ENCODE results near the gene PDE4D. TPM values are rescaled to one million over a fixed set of nuclear protein-coding genes. Genes with fewer than 3 reads are reported as not detected.
"Not testable (repeated sequence)": the region's sequence is repeated elsewhere in the genome, so short reads cannot be mapped to it uniquely, and the experiment has no call there.

The PDE4D gene
- total RNA-seq, 1 donor from 2014 or later, result 85.8 TPM

DNA sequence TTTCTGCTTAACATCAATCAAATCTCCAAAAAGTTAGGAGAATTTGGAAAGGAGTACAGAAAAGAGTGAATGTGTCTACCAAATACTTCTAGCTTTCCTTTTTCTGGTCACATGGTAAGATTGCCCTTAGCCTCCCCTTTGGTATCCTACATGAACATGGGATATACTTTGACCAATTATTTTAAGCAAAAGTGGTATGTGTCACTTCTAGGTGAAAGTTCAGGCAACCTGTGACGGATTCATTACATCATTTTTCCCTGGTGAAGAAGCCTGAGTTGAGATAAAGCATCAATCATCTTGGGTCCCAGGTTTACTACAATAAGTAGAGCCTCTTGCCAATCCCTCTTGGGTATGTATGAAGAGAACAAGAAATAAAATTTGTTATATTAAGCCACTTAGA lies 419.2 kb downstream of the PDE4D start:
- H3K4me1 ChIP-seq, result no peaks in the 10 kb centered on the region
- TF ChIP-seq, protein P1, sequence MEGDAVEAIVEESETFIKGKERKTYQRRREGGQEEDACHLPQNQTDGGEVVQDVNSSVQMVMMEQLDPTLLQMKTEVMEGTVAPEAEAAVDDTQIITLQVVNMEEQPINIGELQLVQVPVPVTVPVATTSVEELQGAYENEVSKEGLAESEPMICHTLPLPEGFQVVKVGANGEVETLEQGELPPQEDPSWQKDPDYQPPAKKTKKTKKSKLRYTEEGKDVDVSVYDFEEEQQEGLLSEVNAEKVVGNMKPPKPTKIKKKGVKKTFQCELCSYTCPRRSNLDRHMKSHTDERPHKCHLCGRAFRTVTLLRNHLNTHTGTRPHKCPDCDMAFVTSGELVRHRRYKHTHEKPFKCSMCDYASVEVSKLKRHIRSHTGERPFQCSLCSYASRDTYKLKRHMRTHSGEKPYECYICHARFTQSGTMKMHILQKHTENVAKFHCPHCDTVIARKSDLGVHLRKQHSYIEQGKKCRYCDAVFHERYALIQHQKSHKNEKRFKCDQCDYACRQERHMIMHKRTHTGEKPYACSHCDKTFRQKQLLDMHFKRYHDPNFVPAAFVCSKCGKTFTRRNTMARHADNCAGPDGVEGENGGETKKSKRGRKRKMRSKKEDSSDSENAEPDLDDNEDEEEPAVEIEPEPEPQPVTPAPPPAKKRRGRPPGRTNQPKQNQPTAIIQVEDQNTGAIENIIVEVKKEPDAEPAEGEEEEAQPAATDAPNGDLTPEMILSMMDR (IDR thresholded peaks at IDR 0.05), result no peak
- H3K4me3 ChIP-seq, result no peak overlapping the region
- intact Hi-C loops (cut with DNase I), result no loop called here
- no peaks in the 10 kb centered on the region for H3K36me3 ChIP-seq
- ATAC-seq (no peak), DNase-seq (no peak)
- H3K9me3 ChIP-seq, result no peaks in the 10 kb centered on the region
- H3K27ac ChIP-seq, result no peak overlapping the region
- no peaks in the 10 kb centered on the region for H3K27me3 ChIP-seq

DNA sequence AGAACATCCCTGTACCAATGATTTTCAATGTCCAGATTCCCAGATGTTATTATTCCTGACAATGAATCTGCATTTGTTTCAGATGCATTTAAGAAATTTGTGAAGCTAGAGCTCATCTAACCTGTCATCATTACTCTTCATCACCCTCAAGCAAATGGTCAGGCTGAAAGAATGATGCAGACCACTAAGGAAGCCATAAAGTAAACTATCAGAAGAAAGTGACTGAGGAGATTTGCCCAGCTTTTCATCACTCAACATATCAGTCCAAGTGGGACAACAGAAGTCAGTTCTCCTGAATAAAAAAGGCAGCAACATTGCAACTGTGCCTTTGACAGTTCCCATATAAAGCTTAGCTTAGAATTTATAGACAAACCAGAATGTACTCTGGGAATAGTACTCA lies 419.9 kb downstream of the PDE4D start:
- Histone ChIP-seq H3K4me1 (no peaks in the 10 kb centered on the region), H3K27me3 (no peaks in the 10 kb centered on the region), H3K4me3 (no peak overlapping the region), H3K36me3 (no peaks in the 10 kb centered on the region), H3K9me3 (no peaks in the 10 kb centered on the region), H3K27ac (no peak overlapping the region)
- DNase-seq (no peak), ATAC-seq (no peak)
- TF ChIP-seq, protein P1 (IDR thresholded peaks at IDR 0.05), result no peak
- intact Hi-C loops (cut with DNase I), result no loop called here

DNA sequence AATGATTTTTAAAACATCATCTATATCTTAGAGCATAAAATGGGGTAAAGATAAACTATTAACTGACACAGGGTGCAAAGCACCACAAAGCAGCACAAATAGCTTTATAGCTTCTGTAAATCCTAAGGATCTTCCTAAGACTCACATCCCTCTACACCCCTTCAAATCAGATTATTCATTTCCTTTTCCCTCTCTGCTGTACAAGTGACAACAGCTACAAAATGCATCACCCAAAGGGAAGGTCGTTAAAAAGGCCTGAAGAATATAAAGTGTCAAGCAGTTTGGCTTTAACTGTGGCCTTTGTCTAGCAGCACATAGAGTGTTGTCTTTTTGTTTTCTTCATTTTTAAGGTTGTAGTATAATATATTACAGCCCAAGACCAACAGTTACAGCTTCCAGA lies 422.1 kb downstream of the PDE4D start:
- Histone ChIP-seq H3K4me3 (no peak overlapping the region), H3K27ac (no peak overlapping the region), H3K9me3 (no peaks in the 10 kb centered on the region), H3K27me3 (no peaks in the 10 kb centered on the region), H3K36me3 (no peaks in the 10 kb centered on the region), H3K4me1 (no peaks in the 10 kb centered on the region)
- ATAC-seq (no peak), DNase-seq (no peak)
- TF ChIP-seq, protein P1 (IDR thresholded peaks at IDR 0.05), result no peak
- intact Hi-C loops (cut with DNase I), result no loop called here

- TF ChIP-seq, protein P1 (IDR thresholded peaks at IDR 0.05), result no peak
- Histone ChIP-seq H3K9me3 (no peaks in the 10 kb centered on the region), H3K36me3 (no peaks in the 10 kb centered on the region), H3K27me3 (no peaks in the 10 kb centered on the region), H3K27ac (no peak overlapping the region), H3K4me1 (no peaks in the 10 kb centered on the region), H3K4me3 (no peak overlapping the region)
- no peak for DNase-seq
- intact Hi-C loops (cut with DNase I), result no loop called here
- no peak for ATAC-seq
Observed at GRCh38 chr5:59467969-59468368, 425.6 kb downstream of the PDE4D start.

- no peak for ATAC-seq
- no peak overlapping the region for H3K27ac ChIP-seq
- TF ChIP-seq, protein P1 (IDR thresholded peaks at IDR 0.05), result no peak
Observed at GRCh38 chr5:59466271-59466670, 427.3 kb downstream of the PDE4D start.

GRCh38 chr5:59464969-59465368 lies 428.6 kb downstream of the PDE4D start:
- intact Hi-C loops (cut with DNase I), result no loop called here
- Histone ChIP-seq H3K36me3 (no peaks in the 10 kb centered on the region), H3K27me3 (no peaks in the 10 kb centered on the region), H3K4me1 (no peaks in the 10 kb centered on the region), H3K27ac (no peak overlapping the region), H3K4me3 (no peak overlapping the region), H3K9me3 (no peaks in the 10 kb centered on the region)
- DNase-seq (no peak), ATAC-seq (no peak)
- TF ChIP-seq, protein P1 (IDR thresholded peaks at IDR 0.05), result no peak

More at GRCh38 chr5:59466271-59466670, 427.3 kb downstream of the PDE4D start:
- Histone ChIP-seq H3K9me3 (no peaks in the 10 kb centered on the region), H3K27me3 (no peaks in the 10 kb centered on the region), H3K36me3 (no peaks in the 10 kb centered on the region), H3K4me1 (no peaks in the 10 kb centered on the region), H3K4me3 (no peak overlapping the region)
- no peak for DNase-seq
- intact Hi-C loops (cut with DNase I), result no loop called here

DNA sequence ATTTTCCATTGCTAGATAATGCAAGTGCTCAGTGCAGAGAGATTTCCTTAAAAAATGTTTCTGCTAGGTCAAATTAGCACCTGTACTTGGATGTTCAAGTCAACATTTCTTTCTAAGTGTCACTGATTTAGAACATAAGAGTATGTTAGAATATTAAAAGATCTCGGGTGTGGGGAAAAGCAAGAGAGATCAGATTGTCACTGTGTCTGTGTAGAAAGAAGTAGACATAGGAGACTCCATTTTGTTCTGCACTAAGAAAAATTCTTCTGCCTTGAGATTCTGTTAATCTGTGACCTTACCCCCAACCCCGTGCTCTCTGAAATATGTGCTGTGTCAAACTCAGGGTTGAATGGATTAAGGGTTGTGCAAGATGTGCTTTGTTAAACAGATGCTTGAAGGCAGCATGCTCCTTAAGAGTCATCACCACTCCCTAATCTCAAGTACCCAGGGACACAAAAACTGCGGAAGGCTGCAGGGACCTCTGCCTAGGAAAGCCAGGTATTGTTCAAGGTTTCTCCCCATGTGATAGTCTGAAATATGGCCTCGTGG lies 429.8 kb downstream of the PDE4D start:
- H3K27ac ChIP-seq; DNase-seq; intact Hi-C loops (cut with DNase I); H3K27me3 ChIP-seq; H3K4me3 ChIP-seq; H3K4me1 ChIP-seq; H3K36me3 ChIP-seq; ATAC-seq; H3K9me3 ChIP-seq: not testable (repeated sequence)

Data from upper lobe of right lung (tissue), 1 donor.